ENCODE data around the gene AMMECR1.
"Not testable (repeated sequence)": the region's sequence is repeated elsewhere in the genome, so short reads cannot be mapped to it uniquely, and the experiment has no call there.

Gene AMMECR1

GRCh38 chrX:110317820-110318663 is at the start of gene AMMECR1:
Gene AMMECR1, minus strand, starts transcription at chrX:110318085. Its CDS starts 14 bp downstream, at chrX:110318071.
- peak; percentile 67 for DNase-seq (ENCODE audit: low read depth)

DNA sequence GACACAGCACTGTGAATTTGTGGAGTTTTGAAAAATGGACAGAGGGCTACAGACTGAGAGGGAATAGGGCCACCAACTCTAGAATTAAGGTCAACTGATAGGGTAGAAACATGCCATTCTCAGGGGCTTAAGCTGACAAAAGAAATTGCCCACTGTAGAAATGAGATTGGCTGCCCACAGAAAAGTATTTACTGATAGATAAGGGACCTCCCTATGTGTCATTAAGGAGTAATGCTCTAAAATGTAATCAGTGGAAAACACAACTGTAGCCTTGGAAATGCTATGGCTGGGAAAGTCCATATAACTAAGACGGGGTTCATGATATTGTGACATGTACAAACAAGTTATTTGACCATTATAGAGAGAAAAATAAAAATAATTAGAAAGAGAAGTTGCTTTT is 45.4 kb upstream of the AMMECR1 start:
- no peak for DNase-seq (ENCODE audit: low read depth)

DNA sequence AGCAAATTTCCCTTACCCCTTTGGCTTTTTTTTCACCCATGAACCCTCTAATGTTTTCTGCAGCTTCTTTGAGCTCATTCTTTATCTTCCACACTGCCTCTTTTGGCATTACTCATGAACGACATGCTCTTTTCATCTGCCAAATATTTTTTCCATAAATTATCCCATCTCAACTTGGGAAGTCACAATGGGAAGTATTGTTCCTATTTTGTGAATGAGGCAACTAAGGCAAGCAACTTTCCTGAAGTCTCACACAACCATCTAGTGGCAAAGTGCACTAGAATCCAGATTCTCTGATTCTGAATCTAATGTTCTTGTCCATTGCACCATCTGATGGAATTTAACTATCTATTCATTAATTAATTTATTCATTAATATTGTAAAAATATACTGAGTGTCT is 41.4 kb upstream of the AMMECR1 start:
- DNase-seq (ENCODE audit: low read depth), result no peak

GRCh38 chrX:110358548-110358947 is 40.7 kb upstream of the AMMECR1 start, which contains the start of gene RTL9:
Gene RTL9, plus strand, starts transcription at chrX:110358848. Its CDS starts 91,770 bp downstream, at chrX:110450618.
- DNase-seq (ENCODE audit: low read depth), result no peak

DNA sequence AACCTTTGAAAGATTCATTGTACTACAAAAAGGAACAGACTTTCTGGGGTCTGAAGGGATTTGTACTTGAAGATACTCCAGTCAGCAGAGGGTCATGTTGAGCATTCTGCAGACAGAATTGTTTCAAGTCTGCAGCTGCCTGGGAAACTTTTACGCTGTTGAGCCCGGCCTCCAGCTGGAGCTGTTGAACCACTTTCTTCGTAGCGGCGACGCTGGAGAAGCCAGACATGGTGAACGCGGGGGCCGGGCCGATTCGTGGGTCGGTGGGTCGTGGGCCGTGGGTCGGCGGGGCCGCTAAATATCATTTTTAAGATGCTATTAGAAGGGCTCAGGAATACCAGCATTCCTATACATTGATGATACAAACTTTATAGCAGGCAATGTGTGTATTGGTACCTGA is 28.8 kb upstream of the AMMECR1 start:
- no peak for DNase-seq (ENCODE audit: low read depth)

DNA sequence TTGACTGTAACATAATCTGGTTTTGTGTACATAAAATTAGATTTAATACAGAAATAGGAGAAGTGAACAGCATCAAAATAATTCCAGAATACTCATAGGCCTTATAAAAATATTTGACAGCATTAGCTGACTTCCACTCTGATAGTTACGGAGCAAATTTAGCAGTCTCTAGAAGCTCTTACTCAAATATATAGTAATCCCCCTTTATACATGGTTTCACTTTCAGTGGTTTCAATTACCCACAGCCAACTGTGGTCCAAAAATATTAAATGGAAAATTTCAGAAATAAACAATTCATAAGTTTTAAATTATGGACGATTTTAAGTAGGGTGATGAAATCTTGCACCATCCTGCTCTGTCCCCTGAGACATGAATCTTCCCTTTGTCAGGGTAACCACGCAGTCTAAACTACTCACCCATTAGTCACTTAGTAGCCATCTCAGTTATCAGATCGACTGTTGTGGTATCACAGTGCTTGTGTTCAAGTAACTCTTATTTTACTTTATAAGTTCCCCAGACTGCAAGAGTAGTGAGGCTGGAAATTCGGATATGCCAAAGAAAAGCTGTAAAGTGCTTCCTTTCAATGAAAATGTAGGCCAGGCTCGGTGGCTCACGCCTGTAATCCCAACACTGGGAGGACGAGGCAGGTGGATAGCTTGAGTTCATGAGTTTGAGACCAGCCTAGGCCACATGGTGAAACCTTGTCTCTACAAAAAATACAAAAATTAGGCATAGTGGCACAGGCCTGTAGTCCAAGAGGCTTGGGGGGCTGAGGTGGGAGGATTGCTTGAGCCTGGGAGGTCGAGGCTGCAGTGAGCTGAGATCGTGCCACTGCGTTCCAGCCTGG is 23.5 kb upstream of the AMMECR1 start:
- no peak for DNase-seq (ENCODE audit: low read depth)

- no peak for DNase-seq (ENCODE audit: low read depth)
Measured at GRCh38 chrX:110338935-110339334, 21.1 kb upstream of the AMMECR1 start.

DNA sequence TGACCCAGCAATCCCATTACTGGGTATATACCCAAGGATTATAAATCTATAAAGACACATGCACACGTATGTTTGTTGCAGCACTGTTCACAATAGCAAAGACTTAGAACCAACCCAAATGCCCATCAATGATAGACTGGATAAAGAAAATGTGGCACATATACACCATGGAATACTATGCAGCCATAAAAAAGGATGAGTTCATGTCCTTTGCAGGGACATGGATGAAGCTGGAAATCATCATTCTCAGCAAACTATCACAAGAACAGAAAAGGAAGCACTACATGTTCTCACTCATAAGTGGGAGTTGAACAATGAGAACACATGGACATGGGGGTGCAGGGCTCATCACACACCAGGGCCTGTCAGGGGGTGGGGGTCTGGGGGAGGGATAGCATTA is 15.6 kb upstream of the AMMECR1 start:
- DNase-seq (ENCODE audit: low read depth), result not testable (repeated sequence)

DNA sequence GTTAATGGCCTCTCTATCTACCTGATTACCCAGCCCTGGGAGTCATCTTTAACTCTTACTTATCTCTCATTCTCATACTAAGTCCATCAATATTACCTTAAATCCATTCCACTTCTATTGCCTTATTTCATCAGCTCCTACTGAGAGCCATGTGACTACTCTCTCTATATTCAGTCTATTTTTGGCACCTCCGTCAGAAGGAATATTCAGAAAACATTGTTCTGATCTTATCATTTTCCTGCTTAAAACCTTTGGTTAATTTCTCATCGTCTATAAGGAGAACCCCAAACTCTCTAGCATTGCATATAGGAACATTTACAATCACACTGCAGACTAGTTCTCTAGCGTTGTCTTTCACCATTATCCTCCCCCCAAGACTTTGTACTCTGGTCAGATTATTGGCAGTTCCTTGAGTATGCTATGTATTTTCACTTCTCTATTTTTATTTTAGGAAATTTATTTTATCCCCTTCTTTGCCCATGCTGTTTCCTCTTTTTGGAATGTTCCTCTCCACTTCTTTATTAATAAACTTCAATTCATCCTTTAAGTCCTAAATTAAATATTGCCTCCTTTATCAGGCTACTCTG is 13.7 kb upstream of the AMMECR1 start:
- DNase-seq (ENCODE audit: low read depth), result no peak

- not testable (repeated sequence) for DNase-seq (ENCODE audit: low read depth)
Measured at GRCh38 chrX:110328613-110329012, 10.7 kb upstream of the AMMECR1 start.

GRCh38 chrX:110327336-110327735 is 9.5 kb upstream of the AMMECR1 start:
- no peak for DNase-seq (ENCODE audit: low read depth)

DNA sequence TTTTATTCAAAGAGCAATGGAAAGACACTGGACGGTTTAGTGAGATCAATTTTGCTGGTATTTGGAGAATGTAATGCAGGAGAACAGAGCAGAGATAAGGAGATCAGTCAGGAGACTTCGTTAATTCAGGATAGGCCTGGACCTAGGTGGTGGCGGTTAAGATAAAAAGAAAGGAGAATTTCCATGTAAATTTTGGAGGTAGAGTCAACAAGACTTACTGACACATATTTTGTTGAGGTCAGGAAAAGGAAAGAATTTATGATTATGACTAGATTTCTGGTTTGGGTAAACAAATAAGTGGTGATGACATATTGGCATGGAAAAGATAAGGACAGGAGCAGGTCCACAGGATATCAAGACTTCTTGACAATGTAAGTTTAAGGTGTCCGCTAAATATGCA is 8.8 kb upstream of the AMMECR1 start:
- DNase-seq (ENCODE audit: low read depth), result no peak

DNA sequence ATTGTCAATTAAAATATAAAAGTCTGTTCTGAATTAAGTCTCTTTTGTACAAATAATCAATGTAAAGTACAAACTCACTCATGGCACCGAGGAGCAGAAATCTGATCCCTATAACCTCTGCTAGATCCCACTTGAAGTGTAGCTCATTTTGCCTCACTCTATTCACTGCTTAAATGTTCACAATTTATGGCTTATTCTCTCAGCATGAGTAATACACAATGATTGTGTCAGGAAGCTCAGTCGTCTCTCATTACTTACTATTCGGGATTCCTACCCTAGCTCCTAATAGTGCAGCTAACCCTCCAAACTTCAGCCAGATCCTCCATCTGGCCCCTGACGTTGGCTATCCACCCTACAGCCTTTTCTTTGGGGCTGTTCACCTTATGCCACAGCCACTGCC is 4.7 kb upstream of the AMMECR1 start:
- no peak for DNase-seq (ENCODE audit: low read depth)

GRCh38 chrX:110321670-110322069 is 3.8 kb upstream of the AMMECR1 start:
- no peak for DNase-seq (ENCODE audit: low read depth)

DNA sequence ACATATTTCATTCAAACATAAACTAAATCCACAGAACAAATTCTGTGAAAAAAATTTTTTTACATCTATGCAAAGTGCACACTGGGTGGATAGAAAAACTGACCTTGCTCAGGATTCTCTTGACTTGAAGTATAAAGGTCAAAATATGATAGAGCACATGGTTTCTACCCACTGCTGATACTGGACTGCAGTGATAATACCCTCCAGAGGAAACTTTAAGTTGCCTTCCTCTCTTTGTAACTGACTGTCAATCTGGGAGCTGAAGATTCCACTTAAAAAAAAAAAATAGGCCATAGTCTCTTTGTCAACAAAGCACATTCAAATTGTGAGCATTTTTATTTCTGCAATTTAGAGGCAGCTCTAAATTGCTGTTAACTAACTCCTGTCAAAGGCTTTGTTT is 3.2 kb upstream of the AMMECR1 start:
- no peak for DNase-seq (ENCODE audit: low read depth)

GRCh38 chrX:110320381-110320987 is 2.6 kb upstream of the AMMECR1 start:
- no peak for DNase-seq (ENCODE audit: low read depth)

DNA sequence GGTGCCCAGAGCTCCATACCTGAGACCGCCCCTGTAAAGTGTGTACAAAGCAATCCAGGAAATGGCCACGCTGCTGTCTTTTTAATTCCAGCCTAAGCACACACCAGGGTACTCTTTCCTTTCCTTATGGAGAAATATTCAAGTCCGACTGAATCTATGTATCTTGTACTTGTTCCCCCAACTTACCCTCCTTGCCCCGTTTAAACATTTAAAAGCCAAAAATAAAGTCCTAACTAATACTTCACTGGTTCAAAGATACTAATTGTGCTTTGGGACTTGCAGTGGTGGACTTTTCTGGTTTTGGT is 731 bp upstream of the AMMECR1 start:
- no peak for DNase-seq (ENCODE audit: low read depth)

DNA sequence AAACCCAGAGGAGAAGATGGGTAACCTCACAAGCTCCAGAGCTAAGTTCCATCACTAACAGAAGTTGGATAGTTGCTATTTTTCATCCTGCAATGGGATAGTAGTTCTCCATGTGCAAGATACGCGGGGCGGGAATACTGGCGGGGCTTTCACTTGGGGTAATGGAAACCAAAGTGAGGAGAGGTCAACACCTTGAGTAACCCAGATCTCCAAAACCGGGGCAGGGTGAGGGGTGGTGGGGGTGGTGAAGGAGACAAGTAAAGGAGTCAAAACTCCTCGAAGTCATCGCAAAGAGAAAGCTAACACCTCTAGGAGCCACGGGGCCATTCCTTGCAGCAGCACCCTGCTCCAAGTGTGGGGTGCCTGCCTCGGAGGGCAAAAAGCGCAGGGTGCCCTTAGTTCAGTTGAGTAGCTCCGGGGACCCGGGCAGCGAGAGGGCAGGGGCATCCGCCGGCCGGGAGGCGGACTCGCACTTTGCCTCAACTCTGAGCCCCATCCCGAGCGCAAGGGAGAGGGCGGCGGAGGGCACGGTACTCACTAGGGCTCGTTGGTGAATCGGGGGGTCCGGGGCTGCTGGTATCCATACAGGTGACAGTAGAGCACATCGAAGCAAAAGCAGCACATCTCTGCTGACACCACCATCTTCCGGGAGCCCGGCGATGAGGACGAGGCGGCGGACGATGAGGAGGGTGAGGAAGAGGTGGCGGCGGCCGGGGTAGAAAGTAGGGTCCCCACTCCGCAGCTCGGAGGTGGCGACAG is 645 bp downstream of the AMMECR1 start:
- peak; percentile 6 for DNase-seq (ENCODE audit: low read depth)

- DNase-seq (ENCODE audit: low read depth), result no peak
Measured at GRCh38 chrX:110316351-110317060, 1.4 kb downstream of the AMMECR1 start.

DNA sequence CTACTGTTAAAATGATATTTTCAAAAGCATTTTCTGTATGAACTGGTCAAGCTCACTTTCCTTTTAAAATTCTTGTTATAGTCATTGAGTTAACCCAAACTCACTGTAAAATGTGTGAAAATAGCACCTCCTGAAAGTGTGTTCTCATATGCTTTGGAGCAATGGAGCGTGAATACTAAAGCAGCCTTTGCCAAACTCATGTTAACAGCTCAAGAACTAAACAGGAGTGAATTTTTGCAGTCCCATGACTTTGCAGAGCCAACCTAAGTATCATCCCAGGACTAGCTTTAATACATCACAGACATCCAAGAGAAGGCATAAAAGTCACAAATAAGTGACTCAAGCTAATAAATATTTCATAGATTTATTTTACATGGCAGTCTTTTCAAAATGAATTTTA is 2.3 kb downstream of the AMMECR1 start:
- DNase-seq (ENCODE audit: low read depth), result no peak
